ENCODE data around the gene HOXC10. TPM values are rescaled to one million over a fixed set of nuclear protein-coding genes. Genes with fewer than 3 reads are reported as not detected.

HOXC10 gene
- polyA plus RNA-seq, 1 donor (not counting 4 experiments of a cell fraction or from before 2014, with no cell fraction given) = 14.1 TPM

DNA sequence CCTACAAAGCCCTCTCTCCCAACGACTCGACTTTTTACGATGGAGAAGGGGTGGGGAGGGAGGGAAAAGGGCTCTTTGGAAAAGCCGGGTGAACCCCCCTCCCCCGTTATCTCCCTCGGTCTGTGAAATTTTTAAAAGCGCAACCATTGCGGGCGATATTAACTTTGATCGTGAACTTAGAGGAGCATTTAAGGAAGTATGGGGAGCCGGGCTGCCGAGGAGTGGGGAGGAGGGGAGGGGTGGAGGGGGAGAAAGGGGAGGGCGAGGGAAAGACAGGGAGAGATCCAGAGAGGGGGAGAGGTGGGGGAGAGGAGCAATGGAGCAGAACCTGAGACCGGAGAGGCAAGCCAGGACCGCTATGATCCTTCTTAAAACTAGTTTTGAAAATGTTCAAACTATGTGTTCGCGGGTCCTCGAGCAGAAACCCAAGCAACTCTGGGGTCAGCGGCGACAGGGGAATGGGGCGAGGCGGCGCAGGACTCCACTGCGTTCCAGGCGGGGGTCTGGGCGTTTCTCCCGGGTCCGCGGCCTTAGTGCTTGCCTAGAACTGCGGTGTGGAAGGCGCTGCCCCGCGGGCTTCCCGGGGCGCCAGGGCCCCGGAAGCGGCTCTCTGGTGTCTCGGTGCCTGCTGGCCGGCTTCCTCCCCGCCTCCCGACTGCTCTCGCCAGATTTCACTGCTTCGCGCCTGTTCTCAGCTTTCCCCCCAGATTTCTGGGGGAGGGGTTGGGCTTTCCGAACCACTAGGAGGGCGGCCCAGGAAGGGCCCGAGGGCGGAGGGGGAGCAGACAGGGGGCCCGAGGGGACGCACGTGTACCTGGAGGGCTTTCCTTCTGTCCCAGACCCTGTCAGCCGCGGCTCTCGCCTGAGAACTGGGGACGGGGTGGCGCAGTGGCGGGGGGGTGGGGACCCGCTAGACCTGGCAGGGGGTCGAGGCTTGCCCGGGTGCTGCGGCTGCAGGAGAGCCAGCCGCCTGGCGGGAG is 10.6 kb upstream of the HOXC10 start, which contains the start of gene HOTAIR:
HOTAIR (minus strand) TSS at position 871 of the 980 bp plus-strand sequence.
- Histone ChIP-seq H3K9ac (ENCODE audit: control insufficient read depth, extremely low read depth, insufficient read depth, low read length) (peak within 1 kb of the TSS; percentile 89), H2AFZ (ENCODE audit: control insufficient read depth, low read length) (peak within 1 kb of the TSS; percentile 78), H3K4me1 (ENCODE audit: control insufficient read depth, extremely low read depth, insufficient read depth, low read length) (peaks cover 37% of the 10 kb centered on the region), H3K4me3 (ENCODE audit: control insufficient read depth in 2 of 3, extremely low read depth in 1 of 3, insufficient read depth in 2 of 3, low read depth in 1 of 3, low read length in 3 of 3) (peak within 1 kb of the TSS; percentile 54 to 89 (median 68)), H3K9me1 (ENCODE audit: control insufficient read depth, extremely low read depth, insufficient read depth, low read length) (no peaks in the 10 kb centered on the region), H3K9me3 (ENCODE audit: control insufficient read depth, low read depth, low read length) (no peaks in the 10 kb centered on the region), H3K79me2 (ENCODE audit: control insufficient read depth, insufficient read depth, low read length) (peaks cover 22% of the 10 kb centered on the region), H3K27ac (ENCODE audit: control insufficient read depth, insufficient read depth, low read length) (peak within 1 kb of the TSS; percentile 74), H3K4me2 (ENCODE audit: control insufficient read depth, extremely low read depth, insufficient read depth, low read depth, low read length) (peak within 1 kb of the TSS; percentile 81), H3K27me3 (ENCODE audit: control insufficient read depth, extremely low read depth, insufficient read depth, low read length) (no peaks in the 10 kb centered on the region), H3K36me3 (ENCODE audit: control insufficient read depth in 2 of 2, extremely low read depth in 1 of 2, insufficient read depth in 2 of 2, low read length in 2 of 2) (no peaks in the 10 kb centered on the region), H4K20me1 (ENCODE audit: control insufficient read depth, extremely low read depth, insufficient read depth, low read length) (no peaks in the 10 kb centered on the region)
- DNase-seq (ENCODE audit: low read depth, low spot score) = no peak
- no peak for TF ChIP-seq EZH2 (IDR thresholded peaks at IDR 0.05; ENCODE audit: low read length)
- TF ChIP-seq, protein P1, sequence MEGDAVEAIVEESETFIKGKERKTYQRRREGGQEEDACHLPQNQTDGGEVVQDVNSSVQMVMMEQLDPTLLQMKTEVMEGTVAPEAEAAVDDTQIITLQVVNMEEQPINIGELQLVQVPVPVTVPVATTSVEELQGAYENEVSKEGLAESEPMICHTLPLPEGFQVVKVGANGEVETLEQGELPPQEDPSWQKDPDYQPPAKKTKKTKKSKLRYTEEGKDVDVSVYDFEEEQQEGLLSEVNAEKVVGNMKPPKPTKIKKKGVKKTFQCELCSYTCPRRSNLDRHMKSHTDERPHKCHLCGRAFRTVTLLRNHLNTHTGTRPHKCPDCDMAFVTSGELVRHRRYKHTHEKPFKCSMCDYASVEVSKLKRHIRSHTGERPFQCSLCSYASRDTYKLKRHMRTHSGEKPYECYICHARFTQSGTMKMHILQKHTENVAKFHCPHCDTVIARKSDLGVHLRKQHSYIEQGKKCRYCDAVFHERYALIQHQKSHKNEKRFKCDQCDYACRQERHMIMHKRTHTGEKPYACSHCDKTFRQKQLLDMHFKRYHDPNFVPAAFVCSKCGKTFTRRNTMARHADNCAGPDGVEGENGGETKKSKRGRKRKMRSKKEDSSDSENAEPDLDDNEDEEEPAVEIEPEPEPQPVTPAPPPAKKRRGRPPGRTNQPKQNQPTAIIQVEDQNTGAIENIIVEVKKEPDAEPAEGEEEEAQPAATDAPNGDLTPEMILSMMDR (optimal IDR thresholded peaks at IDR 0.05 in 1 of 3, IDR thresholded peaks at IDR 0.05 in 1 of 3, conservative IDR thresholded peaks at IDR 0.05 in 1 of 3; ENCODE audit: extremely low read depth in 1 of 3, insufficient read depth in 2 of 3, low read length in 3 of 3) = no peak
- FAIRE-seq = no peak
- dilution Hi-C loops (cut with MboI; ENCODE audit: extremely low pct_ligation_motif_present, low sequenced_read_pairs) = no loop called here

DNA sequence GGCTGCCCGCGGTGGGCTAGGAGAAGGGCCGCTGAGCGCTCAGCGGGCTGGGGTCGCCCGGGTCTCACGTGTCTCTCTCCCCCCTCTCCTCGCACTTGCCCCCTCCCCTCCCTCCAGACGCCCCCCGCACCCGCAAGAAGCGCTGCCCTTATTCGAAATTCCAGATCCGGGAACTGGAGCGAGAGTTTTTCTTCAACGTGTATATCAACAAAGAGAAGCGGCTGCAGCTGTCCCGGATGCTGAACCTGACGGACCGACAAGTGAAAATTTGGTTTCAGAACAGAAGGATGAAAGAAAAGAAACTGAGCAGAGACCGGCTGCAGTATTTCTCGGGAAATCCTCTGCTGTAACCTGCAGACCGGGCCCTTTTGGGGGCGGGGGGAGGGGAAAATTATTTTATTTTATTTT is 9.9 kb upstream of the HOXC10 start:
- peaks cover 39% of the 10 kb centered on the region for H3K4me1 ChIP-seq (ENCODE audit: control insufficient read depth, extremely low read depth, insufficient read depth, low read length)
- H3K9me1 ChIP-seq (ENCODE audit: control insufficient read depth, extremely low read depth, insufficient read depth, low read length) = no peaks in the 10 kb centered on the region
- no peaks in the 10 kb centered on the region for H3K9me3 ChIP-seq (ENCODE audit: control insufficient read depth, low read depth, low read length)
- FAIRE-seq (no peak), DNase-seq (ENCODE audit: low read depth, low spot score) (no peak)
- peak overlapping the region; percentile 54 to 89 (median 68) for H3K4me3 ChIP-seq (ENCODE audit: control insufficient read depth in 2 of 3, extremely low read depth in 1 of 3, insufficient read depth in 2 of 3, low read depth in 1 of 3, low read length in 3 of 3)
- TF ChIP-seq, protein P1 (optimal IDR thresholded peaks at IDR 0.05 in 1 of 3, IDR thresholded peaks at IDR 0.05 in 1 of 3, conservative IDR thresholded peaks at IDR 0.05 in 1 of 3; ENCODE audit: extremely low read depth in 1 of 3, insufficient read depth in 2 of 3, low read length in 3 of 3) = no peak
- H3K27ac ChIP-seq (ENCODE audit: control insufficient read depth, insufficient read depth, low read length) = no peak overlapping the region
- peak overlapping the region; percentile 89 for H3K9ac ChIP-seq (ENCODE audit: control insufficient read depth, extremely low read depth, insufficient read depth, low read length)
- no peak overlapping the region for H2AFZ ChIP-seq (ENCODE audit: control insufficient read depth, low read length)
- no peaks in the 10 kb centered on the region for H3K36me3 ChIP-seq (ENCODE audit: control insufficient read depth in 2 of 2, extremely low read depth in 1 of 2, insufficient read depth in 2 of 2, low read length in 2 of 2)
- peak overlapping the region; percentile 81 for H3K4me2 ChIP-seq (ENCODE audit: control insufficient read depth, extremely low read depth, insufficient read depth, low read depth, low read length)
- no peaks in the 10 kb centered on the region for H4K20me1 ChIP-seq (ENCODE audit: control insufficient read depth, extremely low read depth, insufficient read depth, low read length)
- H3K79me2 ChIP-seq (ENCODE audit: control insufficient read depth, insufficient read depth, low read length) = peaks cover 22% of the 10 kb centered on the region
- no peaks in the 10 kb centered on the region for H3K27me3 ChIP-seq (ENCODE audit: control insufficient read depth, extremely low read depth, insufficient read depth, low read length)
- dilution Hi-C loops (cut with MboI; ENCODE audit: extremely low pct_ligation_motif_present, low sequenced_read_pairs) = no loop called here

Data from keratinocyte (primary cell).